Non-pigmented ciliary epithelial cell (primary cell): Measurements from ENCODE around the gene ZCCHC3.
"Not testable (repeated sequence)": the region's sequence is repeated elsewhere in the genome, so short reads cannot be mapped to it uniquely, and the experiment has no call there.

ENCODE experiments used
- DNase-seq: peaks from one replicate; pipeline ENCODE4 v3.0.0-alpha.2; 2010; ENCODE audit warnings: low read depth

ZCCHC3 gene

GRCh38 chr20:297098-297924 lies at the start of gene ZCCHC3:
Gene ZCCHC3 (plus strand): TSS chr20:297570. CDS start chr20:297587, 17 bp downstream.
- DNase-seq: no peak

GRCh38 chr20:251354-251753 lies 46.0 kb upstream of the ZCCHC3 start:
- no peak for DNase-seq

- no peak for DNase-seq
Measured at GRCh38 chr20:252801-253200, 44.6 kb upstream of the ZCCHC3 start.

GRCh38 chr20:253447-253846 lies 43.9 kb upstream of the ZCCHC3 start:
- not testable (repeated sequence) for DNase-seq

- DNase-seq: no peak
Measured at GRCh38 chr20:257419-257818, 40.0 kb upstream of the ZCCHC3 start, which contains the start of gene DEFB132. Gene DEFB132 (plus strand): TSS chr20:257724. CDS start chr20:257779, 55 bp downstream.

- no peak for DNase-seq
Measured at GRCh38 chr20:258269-258858, 39.0 kb upstream of the ZCCHC3 start.

- no peak for DNase-seq
Measured at GRCh38 chr20:258963-259362, 38.4 kb upstream of the ZCCHC3 start.

GRCh38 chr20:259981-260380 lies 37.4 kb upstream of the ZCCHC3 start:
- DNase-seq: no peak

GRCh38 chr20:263701-264100 lies 33.7 kb upstream of the ZCCHC3 start:
- DNase-seq: no peak

GRCh38 chr20:266596-267562 lies 30.5 kb upstream of the ZCCHC3 start:
- DNase-seq: no peak

GRCh38 chr20:270517-270916 lies 26.9 kb upstream of the ZCCHC3 start:
- no peak for DNase-seq

- no peak for DNase-seq
Measured at GRCh38 chr20:271069-271468, 26.3 kb upstream of the ZCCHC3 start.

GRCh38 chr20:271528-271927 lies 25.8 kb upstream of the ZCCHC3 start:
- DNase-seq: no peak

- no peak for DNase-seq
Measured at GRCh38 chr20:272718-273117, 24.7 kb upstream of the ZCCHC3 start.

- no peak for DNase-seq
Measured at GRCh38 chr20:273884-274283, 23.5 kb upstream of the ZCCHC3 start.

GRCh38 chr20:275791-276190 lies 21.6 kb upstream of the ZCCHC3 start:
- no peak for DNase-seq

- no peak for DNase-seq
Measured at GRCh38 chr20:276620-277495, 20.5 kb upstream of the ZCCHC3 start.

- DNase-seq: no peak
Measured at GRCh38 chr20:277496-277781, 19.9 kb upstream of the ZCCHC3 start.

GRCh38 chr20:278181-278580 lies 19.2 kb upstream of the ZCCHC3 start:
- DNase-seq: no peak

GRCh38 chr20:278607-279571 lies 18.5 kb upstream of the ZCCHC3 start:
- no peak for DNase-seq
